HCT116 (cell line): ENCODE data around the gene P2RY12.

ENCODE experiments used
- EZH2 ChIP-seq: fragments of 200-600 bp; sonication (generic); IDR thresholded peaks from 2 replicates; pipeline ENCODE4 v1.6.1; 2017; ENCODE audit warnings: antibody characterized with exemption, mixed run types
- JUND ChIP-seq: IDR thresholded peaks from 2 replicates; pipeline ENCODE4 v1.6.1; 2012
- MAX ChIP-seq: IDR thresholded peaks from 2 replicates; pipeline ENCODE4 v1.6.1; 2012
- POLR2A ChIP-seq: IDR thresholded peaks from 2 replicates; pipeline ENCODE4 v1.7.0; 2011; ENCODE audit warnings: borderline replicate concordance; ENCODE audit not compliant: insufficient read depth, insufficient read length; ENCODE audit errors: extremely low read depth
- POLR2AphosphoS5 ChIP-seq: IDR thresholded peaks from 2 replicates; pipeline ENCODE4 v1.6.1; 2011; ENCODE audit warnings: mild to moderate bottlenecking, low read depth, low read length, moderate library complexity
- SIN3A ChIP-seq: IDR thresholded peaks from 2 replicates; pipeline ENCODE4 v1.6.1; 2012; ENCODE audit warnings: low read depth
- ZFX ChIP-seq: fragments of 450-650 bp; IDR thresholded peaks from 2 replicates; pipeline ENCODE4 v1.6.1; 2017
- TF ChIP-seq, protein P1 (sequence below), 3 experiments: fragments of 200-600 bp in 1 of 3; sonication (generic) in 1 of 3; IDR thresholded peaks in 2 of 3; conservative IDR thresholded peaks in 1 of 3; 2 replicates each; pipeline ENCODE4 v1.5.1; 2012 to 2017; ENCODE audit warnings: low read depth in 2 of 3, low read length in 2 of 3, antibody characterized with exemption in 1 of 3, borderline replicate concordance in 1 of 3, control low read depth in 1 of 3, mild to moderate bottlenecking in 1 of 3, mixed read lengths in 1 of 3, mixed run types in 1 of 3, moderate library complexity in 1 of 3; ENCODE audit not compliant: insufficient read depth in 1 of 3

GRCh38 chr3:151425627-151426340, 41.2 kb upstream of the P2RY12 start:
- no peak for TF ChIP-seq POLR2AphosphoS5
- TF ChIP-seq, protein P1, sequence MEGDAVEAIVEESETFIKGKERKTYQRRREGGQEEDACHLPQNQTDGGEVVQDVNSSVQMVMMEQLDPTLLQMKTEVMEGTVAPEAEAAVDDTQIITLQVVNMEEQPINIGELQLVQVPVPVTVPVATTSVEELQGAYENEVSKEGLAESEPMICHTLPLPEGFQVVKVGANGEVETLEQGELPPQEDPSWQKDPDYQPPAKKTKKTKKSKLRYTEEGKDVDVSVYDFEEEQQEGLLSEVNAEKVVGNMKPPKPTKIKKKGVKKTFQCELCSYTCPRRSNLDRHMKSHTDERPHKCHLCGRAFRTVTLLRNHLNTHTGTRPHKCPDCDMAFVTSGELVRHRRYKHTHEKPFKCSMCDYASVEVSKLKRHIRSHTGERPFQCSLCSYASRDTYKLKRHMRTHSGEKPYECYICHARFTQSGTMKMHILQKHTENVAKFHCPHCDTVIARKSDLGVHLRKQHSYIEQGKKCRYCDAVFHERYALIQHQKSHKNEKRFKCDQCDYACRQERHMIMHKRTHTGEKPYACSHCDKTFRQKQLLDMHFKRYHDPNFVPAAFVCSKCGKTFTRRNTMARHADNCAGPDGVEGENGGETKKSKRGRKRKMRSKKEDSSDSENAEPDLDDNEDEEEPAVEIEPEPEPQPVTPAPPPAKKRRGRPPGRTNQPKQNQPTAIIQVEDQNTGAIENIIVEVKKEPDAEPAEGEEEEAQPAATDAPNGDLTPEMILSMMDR (IDR thresholded peaks at IDR 0.05 in 2 of 3, conservative IDR thresholded peaks at IDR 0.05 in 1 of 3; ENCODE audit: borderline replicate concordance in 1 of 3, insufficient read depth in 1 of 3, low read depth in 2 of 3, low read length in 2 of 3) = peak in 2 of 3 experiments; percentile 78 to 84; a peak in 4 of 6 replicates
- no peak for TF ChIP-seq JUND
- TF ChIP-seq POLR2A = no peak
- TF ChIP-seq ZFX = no peak
- no peak for TF ChIP-seq EZH2
- TF ChIP-seq MAX = no peak
- no peak for TF ChIP-seq SIN3A
